ENCODE data around the gene SNRPD3.

The SNRPD3 gene

DNA sequence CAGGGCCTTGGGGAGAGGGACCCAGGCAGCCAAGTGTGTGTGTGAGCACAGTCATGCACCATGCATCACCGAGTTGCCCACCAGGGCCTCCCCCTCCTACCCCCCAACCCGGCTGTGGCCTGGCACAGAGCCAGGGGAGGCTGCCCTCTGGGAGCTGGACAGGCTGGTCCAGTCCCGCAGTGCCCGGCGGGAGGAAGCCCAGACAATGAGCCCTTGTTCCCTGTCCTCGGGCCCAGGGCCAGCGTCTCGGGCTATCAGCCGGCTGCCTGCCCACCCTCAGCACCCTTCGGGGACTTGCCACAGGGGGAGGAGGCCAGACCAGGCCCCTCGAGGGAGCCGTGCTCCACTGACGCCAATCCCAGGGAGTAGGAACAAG, 32.6 kb downstream of the SNRPD3 start:
- Histone ChIP-seq H3K9me3 (ENCODE audit: insufficient read depth, low read depth, low read length) (no peaks in the 10 kb centered on the region), H3K4me2 (ENCODE audit: low read depth, low read length, poor library complexity, severe bottlenecking) (no peak overlapping the region), H3K4me1 (ENCODE audit: insufficient read depth, low read length, poor library complexity, severe bottlenecking) (no peaks in the 10 kb centered on the region), H3F3A (ENCODE audit: low read depth) (no peaks in the 10 kb centered on the region), H3K9ac (ENCODE audit: low read depth, low read length, poor library complexity, severe bottlenecking) (no peak overlapping the region), H3K27me3 (ENCODE audit: insufficient read depth, low read length, poor library complexity, severe bottlenecking) (no peaks in the 10 kb centered on the region), H3K79me2 (ENCODE audit: insufficient read depth, low read length) (no peaks in the 10 kb centered on the region), H3K9me2 (replicated peaks; ENCODE audit: low read depth, low read length) (no peaks in the 10 kb centered on the region), H3K36me3 (ENCODE audit: insufficient read depth, low read length) (no peaks in the 10 kb centered on the region), H4K20me1 (ENCODE audit: insufficient read depth, low read length, poor library complexity, severe bottlenecking) (no peaks in the 10 kb centered on the region), H3K4me3 (ENCODE audit: low read length, poor library complexity, severe bottlenecking) (no peak overlapping the region), H2AFZ (ENCODE audit: low read length) (no peak overlapping the region)
- TF ChIP-seq, protein P1, sequence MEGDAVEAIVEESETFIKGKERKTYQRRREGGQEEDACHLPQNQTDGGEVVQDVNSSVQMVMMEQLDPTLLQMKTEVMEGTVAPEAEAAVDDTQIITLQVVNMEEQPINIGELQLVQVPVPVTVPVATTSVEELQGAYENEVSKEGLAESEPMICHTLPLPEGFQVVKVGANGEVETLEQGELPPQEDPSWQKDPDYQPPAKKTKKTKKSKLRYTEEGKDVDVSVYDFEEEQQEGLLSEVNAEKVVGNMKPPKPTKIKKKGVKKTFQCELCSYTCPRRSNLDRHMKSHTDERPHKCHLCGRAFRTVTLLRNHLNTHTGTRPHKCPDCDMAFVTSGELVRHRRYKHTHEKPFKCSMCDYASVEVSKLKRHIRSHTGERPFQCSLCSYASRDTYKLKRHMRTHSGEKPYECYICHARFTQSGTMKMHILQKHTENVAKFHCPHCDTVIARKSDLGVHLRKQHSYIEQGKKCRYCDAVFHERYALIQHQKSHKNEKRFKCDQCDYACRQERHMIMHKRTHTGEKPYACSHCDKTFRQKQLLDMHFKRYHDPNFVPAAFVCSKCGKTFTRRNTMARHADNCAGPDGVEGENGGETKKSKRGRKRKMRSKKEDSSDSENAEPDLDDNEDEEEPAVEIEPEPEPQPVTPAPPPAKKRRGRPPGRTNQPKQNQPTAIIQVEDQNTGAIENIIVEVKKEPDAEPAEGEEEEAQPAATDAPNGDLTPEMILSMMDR (conservative IDR thresholded peaks at IDR 0.05; ENCODE audit: low read length), result no peak
- TF ChIP-seq EZH2phosphoT487 (IDR thresholded peaks at IDR 0.05; ENCODE audit: borderline replicate concordance), result no peak

DNA sequence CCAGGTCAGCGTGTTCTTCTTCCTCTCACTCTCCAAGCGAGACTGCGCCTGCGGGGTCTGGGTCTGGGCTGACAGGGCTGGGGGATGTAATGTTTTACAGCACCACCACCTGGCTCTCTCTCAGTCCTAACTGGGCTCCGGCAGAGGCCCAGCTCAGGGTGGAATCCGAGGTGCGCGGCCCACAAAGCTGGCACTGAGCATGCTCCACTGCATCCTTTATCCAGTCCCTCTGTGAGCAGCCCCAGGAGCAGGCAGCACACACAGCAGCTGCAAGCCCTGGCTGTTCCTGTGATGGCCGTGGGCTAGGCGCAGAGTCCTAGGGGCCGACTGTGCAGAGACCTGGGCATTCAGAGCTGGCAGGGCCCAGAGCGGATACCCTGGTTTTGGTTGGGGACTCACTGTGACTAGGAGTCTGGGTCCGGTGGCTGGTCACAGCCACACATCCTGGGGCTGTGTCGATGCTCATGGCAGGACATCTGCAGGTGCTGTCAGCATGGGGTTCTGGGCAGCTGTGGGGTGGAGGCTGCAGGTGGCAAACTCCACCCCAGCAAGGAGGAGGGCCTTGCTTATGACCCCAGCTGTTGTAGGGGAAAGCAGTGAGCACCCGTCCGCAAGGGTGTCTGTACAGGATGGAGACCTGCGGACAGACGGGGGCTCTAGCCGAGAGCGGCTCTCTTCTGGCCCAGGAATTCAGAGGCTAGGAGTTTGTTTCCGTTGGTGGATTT, 33.1 kb downstream of the SNRPD3 start:
- H3K9ac ChIP-seq (ENCODE audit: low read depth, low read length, poor library complexity, severe bottlenecking), result no peak overlapping the region
- no peaks in the 10 kb centered on the region for H4K20me1 ChIP-seq (ENCODE audit: insufficient read depth, low read length, poor library complexity, severe bottlenecking)
- H3K36me3 ChIP-seq (ENCODE audit: insufficient read depth, low read length), result no peaks in the 10 kb centered on the region
- H3K27me3 ChIP-seq (ENCODE audit: insufficient read depth, low read length, poor library complexity, severe bottlenecking), result no peaks in the 10 kb centered on the region
- H3K4me2 ChIP-seq (ENCODE audit: low read depth, low read length, poor library complexity, severe bottlenecking), result no peak overlapping the region
- no peaks in the 10 kb centered on the region for H3K9me2 ChIP-seq (replicated peaks; ENCODE audit: low read depth, low read length)
- no peaks in the 10 kb centered on the region for H3F3A ChIP-seq (ENCODE audit: low read depth)
- no peak overlapping the region for H3K4me3 ChIP-seq (ENCODE audit: low read length, poor library complexity, severe bottlenecking)
- H3K4me1 ChIP-seq (ENCODE audit: insufficient read depth, low read length, poor library complexity, severe bottlenecking), result no peaks in the 10 kb centered on the region
- no peak overlapping the region for H2AFZ ChIP-seq (ENCODE audit: low read length)
- no peaks in the 10 kb centered on the region for H3K9me3 ChIP-seq (ENCODE audit: insufficient read depth, low read depth, low read length)
- no peaks in the 10 kb centered on the region for H3K79me2 ChIP-seq (ENCODE audit: insufficient read depth, low read length)
- no peak for TF ChIP-seq EZH2phosphoT487 (IDR thresholded peaks at IDR 0.05; ENCODE audit: borderline replicate concordance)
- TF ChIP-seq, protein P1 (conservative IDR thresholded peaks at IDR 0.05; ENCODE audit: low read length), result no peak

DNA sequence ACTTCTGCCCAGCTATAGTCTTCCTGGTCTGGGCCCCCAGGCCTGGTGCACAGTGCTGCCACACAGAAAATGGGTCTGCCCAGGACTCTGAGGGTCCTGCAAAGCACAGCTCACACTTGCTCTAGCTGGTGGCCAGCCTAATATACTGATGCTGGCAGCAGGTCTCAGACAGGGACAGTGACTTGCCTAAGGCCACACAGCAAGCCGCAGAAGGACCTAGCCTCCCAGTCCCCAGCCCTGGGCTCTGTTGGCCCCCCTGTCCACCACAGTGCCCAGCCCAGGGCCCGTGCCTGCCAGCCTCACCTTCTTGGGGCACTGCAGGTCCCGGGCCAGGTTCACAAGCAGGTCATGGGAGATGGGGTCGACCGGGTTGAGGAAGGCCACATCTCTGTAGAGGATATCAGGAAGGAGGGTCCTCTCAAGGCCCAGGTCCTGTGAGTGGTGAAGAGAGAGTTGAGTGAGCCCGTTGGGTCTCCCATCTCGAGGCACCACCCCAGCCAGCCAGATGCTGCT, 33.8 kb downstream of the SNRPD3 start:
- H3F3A ChIP-seq (ENCODE audit: low read depth), result no peaks in the 10 kb centered on the region
- TF ChIP-seq, protein P1 (conservative IDR thresholded peaks at IDR 0.05; ENCODE audit: low read length), result no peak
- TF ChIP-seq EZH2phosphoT487 (IDR thresholded peaks at IDR 0.05; ENCODE audit: borderline replicate concordance), result no peak

More for the DNA sequence above, 33.8 kb downstream of the SNRPD3 start:
- H3K36me3 ChIP-seq (ENCODE audit: insufficient read depth, low read length), result no peaks in the 10 kb centered on the region
- H2AFZ ChIP-seq (ENCODE audit: low read length), result no peak overlapping the region
- no peaks in the 10 kb centered on the region for H3K9me3 ChIP-seq (ENCODE audit: insufficient read depth, low read depth, low read length)
- no peaks in the 10 kb centered on the region for H3K27me3 ChIP-seq (ENCODE audit: insufficient read depth, low read length, poor library complexity, severe bottlenecking)
- H3K4me1 ChIP-seq (ENCODE audit: insufficient read depth, low read length, poor library complexity, severe bottlenecking), result peaks cover 3% of the 10 kb centered on the region
- H3K4me3 ChIP-seq (ENCODE audit: low read length, poor library complexity, severe bottlenecking), result no peak overlapping the region
- no peaks in the 10 kb centered on the region for H4K20me1 ChIP-seq (ENCODE audit: insufficient read depth, low read length, poor library complexity, severe bottlenecking)
- no peaks in the 10 kb centered on the region for H3K9me2 ChIP-seq (replicated peaks; ENCODE audit: low read depth, low read length)
- H3K9ac ChIP-seq (ENCODE audit: low read depth, low read length, poor library complexity, severe bottlenecking), result no peak overlapping the region
- no peak overlapping the region for H3K4me2 ChIP-seq (ENCODE audit: low read depth, low read length, poor library complexity, severe bottlenecking)
- H3K79me2 ChIP-seq (ENCODE audit: insufficient read depth, low read length), result no peaks in the 10 kb centered on the region

Data from Loucy (cell line).